Activated T-helper 1 cell treated with anti-CD3 and anti-CD28 coated beads, Interleukin-2, amount 50 U/mL, for 16 hours (primary cell): ENCODE measurements around the gene PIAS4.

Experiments
- DNase-seq, 2 donors: peaks; one replicate each; pipeline ENCODE4 v3.0.0-alpha.2; 2020; ENCODE audit warnings: low read depth in 1 of 2, low spot score in 1 of 2

Gene PIAS4

GRCh38 chr19:4058693-4059452, 51.3 kb downstream of the PIAS4 start:
- DNase-seq: no peak

- no peak for DNase-seq
These were observed 51.9 kb downstream of the PIAS4 start for GRCh38 chr19:4059453-4059871.

GRCh38 chr19:4059891-4060620, 52.5 kb downstream of the PIAS4 start:
- DNase-seq: peak in 1 of 2 donors; percentile 51

DNA sequence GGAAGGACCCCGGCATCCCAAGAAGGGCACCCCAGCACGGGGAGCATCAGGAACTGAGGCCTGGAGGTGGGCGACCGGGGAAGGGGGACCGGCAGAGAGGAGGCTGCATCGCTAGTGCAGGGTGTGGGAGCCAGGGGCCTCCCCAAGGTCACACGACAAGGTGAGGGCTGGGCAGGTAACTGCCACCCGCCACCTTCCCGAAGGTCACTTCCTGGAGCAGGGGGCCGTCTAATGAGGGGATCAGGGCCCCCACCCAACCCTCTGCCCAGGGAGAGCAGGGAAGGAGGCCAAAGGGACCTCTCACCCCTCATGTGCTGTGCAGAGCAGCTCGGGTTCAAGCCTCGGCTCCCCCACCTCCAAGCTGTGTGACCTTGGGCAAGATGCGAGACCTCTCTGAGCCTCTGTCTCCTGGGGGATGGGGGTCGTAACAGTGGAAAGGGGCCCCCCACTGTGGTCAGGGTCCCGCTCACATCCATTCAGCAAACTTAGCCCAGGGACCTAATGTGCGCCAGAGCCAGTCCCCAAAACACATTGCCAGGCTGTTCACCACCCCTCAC, 53.2 kb downstream of the PIAS4 start:
- no peak for DNase-seq

DNA sequence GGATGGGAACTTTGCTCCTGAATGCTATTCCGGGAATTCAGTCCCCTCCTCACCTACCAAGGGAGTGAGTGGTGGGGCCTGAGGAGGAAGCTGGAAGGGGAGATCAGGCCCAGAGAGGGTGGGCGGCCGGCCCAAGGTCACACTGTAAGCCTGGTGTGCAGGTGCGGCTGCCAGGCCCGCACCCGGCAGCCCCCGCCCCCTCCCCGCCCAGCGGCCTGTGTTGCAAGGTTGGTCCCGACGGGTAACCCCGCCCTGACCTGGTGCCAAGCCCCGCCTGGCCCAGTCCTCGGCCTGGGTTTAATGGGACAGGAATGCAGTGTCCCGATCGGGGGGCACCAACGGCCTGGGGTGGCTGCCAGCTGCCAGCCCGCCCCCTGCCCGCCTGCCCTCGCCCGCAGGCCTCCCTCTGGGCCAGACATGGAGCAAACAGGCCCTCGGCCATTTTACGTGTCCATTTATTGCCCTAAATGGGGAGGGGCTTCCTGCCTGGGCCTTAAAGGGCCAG, 53.7 kb downstream of the PIAS4 start:
- no peak for DNase-seq

DNA sequence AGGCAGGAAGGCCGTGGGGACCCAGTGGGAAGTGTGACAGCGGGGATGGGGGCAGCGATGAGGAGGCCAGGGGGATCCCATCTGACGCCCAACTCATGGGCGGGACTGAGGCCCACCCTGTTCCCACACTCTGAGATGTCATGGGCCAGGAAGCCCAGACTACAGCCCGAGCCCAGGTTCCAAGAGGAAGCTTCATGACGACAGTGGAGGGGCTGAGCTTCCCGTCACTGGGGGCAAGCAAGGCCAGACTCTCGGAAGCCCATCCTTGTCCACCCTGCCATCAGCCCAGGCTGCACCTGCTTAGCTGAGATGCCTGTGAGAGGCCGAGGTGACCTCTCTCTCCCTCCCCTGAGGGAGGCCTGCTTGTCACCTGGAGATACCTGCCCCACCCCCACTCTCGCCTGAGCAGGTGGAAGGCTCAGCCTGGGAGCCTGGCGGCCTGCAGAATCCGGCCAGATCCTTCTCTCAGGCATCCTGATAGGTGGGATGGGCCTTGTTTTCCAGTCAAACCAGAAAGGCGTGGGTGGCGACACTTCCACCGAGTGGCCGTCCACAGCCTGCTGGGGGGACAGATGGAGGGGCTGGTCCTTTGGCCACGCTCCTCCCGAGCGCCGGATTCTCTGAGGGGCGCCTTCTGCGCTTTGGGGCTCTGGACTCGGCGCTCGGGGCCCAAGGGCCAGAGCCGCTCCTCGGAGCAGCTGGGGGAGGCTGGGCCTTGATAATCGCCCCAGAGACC, 54.3 kb downstream of the PIAS4 start:
- DNase-seq: no peak

GRCh38 chr19:4062419-4063368, 55.2 kb downstream of the PIAS4 start:
- no peak for DNase-seq

DNA sequence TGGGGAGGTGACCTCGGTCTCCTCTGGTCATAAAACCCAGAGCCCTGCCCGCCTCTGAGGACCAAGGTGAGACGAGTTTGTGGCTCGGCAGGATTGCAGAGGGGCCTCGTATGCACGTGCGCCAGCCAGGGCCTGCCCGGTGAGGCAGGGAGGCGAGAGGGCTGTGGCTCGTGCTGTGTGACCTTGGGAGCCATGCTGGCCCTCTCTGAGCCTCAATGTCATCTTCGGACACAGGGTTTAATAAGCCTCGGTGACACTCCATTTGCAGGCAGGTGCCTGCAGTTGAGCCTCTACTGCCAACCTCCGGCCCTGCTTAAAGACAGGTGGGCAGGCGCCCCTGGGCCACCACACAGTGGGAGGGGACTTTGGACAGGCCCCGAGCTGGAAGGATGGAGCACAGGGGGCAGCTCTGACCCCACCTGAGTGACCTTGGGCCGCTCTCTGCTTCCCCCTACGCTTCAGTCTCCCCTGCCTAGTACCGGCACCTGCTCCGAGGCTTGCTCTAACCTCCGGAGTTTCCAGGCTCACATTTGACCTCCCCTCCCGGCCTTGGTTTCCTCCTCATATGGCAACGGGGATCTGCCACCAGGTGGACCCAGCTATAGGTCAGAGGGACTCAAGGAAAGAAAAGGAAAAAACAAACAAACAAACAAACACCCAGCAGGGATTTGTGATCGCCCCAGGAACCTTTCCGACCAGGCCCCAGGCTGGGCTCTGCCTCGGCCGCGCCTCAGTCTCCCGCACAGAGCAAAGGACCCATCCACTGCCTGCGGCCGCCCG, 56.0 kb downstream of the PIAS4 start:
- no peak for DNase-seq

GRCh38 chr19:4064149-4064495, 56.6 kb downstream of the PIAS4 start:
- no peak for DNase-seq

DNA sequence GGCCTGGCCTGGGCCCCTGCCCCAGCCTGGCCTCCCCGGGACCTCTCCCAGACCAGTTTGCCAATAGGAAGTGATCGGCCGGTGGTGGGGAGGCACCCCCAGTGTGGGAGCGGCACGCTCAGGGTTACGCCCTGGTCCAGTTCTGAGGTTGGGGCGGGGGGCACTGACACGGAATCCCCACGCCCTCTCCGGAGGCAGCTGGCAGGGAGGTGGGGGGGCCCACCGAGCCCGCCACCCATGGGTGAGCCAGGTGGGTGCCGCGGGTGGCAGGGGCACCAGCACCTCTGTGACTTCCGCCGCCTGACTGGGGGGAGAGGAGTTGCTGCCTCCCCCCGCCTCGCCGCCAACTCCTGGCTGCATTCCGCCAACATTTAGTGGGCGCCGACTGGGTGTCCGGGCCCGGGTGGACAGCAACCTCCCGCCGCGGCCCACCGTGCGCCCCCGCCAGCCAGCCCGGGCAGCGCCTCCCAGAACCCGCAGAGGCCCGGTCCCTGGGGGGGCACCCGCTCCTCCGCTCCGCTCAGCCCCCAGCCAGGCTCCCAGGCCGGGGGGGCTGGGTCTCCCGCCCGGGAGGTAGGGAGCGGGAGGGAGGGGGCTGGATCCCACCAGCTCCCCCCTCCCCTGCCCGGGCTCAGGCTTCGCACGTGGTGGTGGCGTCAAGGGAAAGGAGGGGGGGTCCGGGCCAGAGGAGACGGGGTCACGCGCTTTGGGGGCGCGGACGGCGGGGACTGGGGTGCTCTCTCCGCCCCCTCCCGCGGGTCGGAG, 57.1 kb downstream of the PIAS4 start:
- no peak for DNase-seq

GRCh38 chr19:4065430-4066175, 58.1 kb downstream of the PIAS4 start:
- DNase-seq: peak; percentile 92 to 98

DNA sequence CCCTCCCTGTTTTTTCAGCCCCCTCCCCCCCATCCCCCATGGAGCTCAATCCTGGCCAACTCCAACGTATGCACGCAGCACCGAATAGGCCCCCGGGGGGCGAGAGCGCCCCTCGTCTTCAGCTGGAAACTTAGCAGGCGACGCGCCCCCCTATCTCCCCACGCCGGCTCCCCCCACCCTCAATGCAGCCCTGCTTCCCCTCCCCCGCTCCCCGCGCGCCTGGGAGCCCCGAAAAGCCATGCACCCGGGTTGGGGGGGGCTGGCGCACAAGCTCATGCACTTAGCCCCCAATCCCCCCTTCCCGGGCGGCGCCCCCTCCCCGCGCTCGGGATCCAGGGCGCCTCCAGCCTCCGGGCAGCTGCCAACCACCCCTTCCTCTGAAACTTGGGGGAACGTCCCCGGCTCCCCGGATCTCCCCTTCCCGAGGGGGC, 58.7 kb downstream of the PIAS4 start:
- DNase-seq: no peak

- peak; percentile 57 to 61 for DNase-seq
These were observed 59.3 kb downstream of the PIAS4 start, which contains the start of gene ZBTB7A for GRCh38 chr19:4066682-4067395. Gene ZBTB7A (minus strand): TSS chr19:4066899. CDS start chr19:4055232, 11,667 bp downstream.

GRCh38 chr19:4067396-4068046, 60.0 kb downstream of the PIAS4 start:
- no peak for DNase-seq

GRCh38 chr19:4068047-4068966, 60.8 kb downstream of the PIAS4 start:
- DNase-seq: no peak
